ELR (cell line): ENCODE data around the gene PPP1R15B.

Source experiments
- DNase-seq: peaks from one replicate; pipeline ENCODE4 v3.0.0-alpha.2; 2015; ENCODE audit warnings: low read depth

PPP1R15B gene

DNA sequence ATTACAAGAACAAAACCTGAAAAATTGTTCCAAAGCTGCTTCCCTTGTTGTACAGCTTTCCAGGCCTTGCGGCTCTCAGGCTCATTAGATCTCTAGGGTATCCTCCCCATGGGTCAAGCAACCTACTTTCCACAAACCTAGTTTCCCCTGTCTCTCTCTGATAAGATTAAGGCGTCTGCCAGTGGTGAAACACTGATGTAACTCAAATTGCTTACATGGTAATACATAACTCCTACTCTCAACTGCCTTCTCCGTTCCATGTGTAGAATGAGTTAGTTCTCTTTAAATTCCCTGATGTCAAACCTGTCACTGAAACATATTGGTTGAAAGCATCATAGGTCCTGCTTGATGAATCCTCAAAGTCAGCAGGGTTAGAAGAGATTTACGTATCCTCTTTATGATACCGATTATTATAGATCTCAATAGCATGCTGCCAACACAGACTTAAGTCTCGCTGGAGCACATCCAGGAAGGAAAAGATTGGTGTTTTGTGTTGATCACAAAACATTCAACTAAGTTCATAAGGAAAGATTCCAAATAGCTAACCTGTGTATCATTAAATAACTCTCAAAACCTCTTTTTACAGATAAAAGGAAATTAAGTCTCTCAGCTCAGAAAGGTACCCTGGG, 10.6 kb downstream of the PPP1R15B start:
- no peak for DNase-seq

DNA sequence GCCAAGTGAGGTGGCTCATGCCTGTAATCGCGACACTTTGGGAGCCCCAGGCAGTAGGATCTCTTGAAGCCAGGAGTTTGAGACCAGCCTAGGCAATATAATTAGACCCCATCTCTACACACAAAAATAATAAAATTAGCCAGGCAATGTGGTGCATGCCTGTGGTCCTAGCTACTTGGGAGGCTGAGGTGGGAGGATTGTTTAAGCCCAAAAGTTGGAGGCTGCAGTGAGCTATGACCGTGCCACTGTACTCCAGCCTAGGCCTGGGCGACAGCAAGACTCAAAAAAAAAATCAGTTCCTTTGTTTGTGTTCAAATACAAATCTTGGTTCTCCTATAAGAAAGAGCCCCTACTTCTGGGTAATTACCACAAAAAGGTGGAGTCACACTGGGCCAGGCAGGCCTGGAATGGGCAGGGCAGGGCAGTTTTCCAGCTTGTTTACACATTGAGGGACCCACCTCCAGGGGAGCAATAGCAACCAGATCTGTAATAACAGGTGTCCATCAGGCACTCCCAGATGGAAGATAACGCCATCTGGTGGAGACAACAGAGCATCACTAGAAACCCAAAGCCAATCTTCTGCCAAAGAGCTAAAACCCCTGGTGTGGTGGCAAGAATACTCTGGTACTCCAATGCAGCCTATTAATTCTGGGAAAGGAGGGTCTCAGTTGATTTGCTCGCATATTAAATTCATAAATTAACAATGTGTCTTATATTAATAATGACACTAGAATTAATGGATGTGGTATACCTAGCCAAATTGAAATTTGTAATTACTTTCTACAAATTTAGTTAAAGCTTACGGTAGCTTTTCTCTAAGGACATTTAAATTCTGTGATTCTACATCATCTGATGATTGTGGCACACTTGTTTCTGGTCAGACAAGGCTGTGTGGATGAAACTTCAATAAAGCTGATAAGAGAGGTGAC, 13.2 kb downstream of the PPP1R15B start:
- peak; percentile 85 for DNase-seq

DNA sequence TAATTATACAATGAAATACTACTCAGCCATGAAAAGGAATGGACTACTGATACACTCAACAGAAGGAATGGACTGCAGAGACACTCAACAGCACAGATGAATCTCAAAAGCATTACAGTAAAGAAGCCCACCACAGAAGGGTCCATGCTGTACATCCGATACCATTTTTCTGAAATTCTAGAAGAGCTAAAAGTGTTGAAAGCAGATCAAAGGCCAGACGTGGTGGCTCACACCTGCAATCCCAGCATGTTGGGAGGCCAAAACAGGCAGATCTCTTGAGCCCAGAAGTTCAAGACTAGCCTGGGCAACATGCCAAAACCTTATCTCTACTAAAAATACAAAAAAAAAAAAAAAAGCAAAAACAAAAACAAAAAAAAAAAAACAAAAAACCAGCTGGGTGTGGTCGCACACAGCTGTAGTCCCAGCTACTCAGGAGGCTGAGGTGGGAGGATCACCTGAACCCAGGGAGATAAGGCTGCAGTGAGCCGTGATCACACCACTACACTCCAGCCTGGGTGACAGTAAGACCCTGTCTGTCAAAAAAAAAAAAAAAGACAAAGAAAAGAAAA, 15.5 kb downstream of the PPP1R15B start:
- DNase-seq, result no peak

DNA sequence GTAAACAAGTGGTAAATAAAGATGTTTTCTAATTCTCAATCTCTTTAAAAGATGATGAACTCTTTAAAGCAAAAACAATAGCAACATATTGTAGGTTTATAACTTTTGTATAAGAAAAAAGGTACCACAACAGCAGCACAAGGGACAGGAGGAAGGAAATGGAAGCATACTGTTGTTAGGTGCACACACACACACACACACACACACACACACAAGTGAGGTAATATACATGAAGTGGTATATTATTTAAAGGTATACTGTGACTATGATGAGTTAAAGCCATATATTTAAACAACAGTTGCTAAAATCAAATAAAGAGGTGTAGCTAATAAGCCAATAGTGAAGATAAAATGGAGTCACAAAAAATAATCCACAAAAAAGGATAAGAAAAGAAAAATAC, 20.0 kb downstream of the PPP1R15B start:
- DNase-seq, result no peak

DNA sequence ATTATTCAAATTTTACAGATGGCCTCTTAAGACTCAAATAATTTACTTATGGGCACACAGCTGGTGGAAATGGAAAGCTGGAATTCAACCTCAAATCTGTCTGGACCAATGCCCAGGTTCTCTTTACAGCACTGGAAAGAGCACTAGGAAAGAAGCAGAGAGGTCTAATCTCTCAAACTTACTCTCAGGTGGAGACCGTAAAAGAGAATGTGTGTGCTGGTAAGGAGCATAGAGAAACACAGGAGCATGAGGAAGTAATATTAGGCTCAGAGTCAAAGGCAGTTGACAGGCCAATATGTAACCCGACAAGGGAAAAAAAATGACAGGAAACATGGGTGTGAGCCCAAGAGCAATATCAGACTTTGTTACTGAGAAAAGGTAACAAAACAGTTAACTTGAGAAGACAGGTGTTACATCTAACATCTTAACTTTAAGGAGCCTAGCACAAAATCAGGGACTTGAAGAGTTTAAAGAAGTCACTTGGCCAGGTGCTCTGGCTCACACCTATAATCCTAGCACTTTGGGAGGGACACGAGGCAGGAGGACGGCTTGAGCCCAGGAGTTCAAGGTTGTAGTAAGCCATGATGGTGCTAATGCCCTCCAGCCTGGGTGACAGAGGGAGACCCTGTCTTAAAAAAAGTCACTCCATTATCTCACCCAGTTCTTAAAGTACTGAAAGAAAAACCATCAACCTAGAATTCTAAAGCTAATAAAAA, 20.7 kb downstream of the PPP1R15B start:
- no peak for DNase-seq

DNA sequence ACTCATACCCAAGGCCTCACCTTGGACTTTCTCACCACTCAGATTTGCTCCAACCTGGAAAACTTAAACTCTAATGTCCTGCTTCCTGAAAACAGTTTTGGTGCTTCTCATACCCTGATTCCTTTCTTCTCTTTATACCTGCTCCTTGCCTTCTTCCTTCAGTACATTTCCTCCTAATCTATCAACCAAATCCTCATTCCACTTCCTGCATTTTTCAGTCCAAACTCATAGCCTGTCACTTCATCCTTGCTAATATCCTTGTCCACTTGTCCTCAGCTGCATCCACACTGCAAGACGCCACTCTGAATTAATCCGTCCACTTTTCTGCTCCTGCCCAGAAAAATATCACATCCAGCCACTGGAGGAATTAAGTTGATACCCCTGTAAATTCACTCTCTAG, 25.9 kb downstream of the PPP1R15B start:
- DNase-seq, result no peak

DNA sequence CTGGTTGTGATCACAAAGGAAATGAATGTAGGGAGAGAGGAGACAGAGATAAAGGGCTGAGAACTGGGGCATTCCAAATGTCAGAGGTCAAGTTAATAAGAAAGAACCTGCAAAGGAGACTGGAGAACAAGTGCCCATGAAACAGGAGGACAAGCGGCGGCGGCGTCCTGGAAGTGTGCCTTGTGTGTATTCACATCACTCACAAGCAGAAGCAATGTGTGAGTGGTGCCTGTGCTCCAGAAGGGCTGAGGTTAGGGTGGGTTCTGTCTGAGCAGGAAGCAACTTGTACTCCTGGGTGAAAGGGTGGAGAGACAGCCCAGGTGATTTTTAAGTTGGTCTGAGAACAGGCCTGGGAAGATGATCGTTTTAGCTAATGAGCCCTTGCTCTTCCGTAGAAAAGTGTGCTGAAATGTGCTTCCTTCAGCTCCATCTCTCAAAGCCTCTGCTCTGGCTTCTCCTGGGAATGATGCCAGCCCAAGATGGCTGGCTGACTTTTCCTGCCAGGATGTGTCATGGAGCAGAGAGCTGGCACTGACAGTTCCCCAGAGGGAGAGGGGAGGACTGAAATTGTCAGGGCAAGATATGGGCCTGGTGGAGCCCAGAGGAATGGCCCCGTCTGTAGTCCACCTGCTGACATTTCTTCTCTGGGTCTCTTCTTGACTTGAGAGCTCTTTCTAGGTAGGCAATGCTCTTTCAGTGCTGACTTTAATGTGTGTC, 26.8 kb downstream of the PPP1R15B start:
- peak; percentile 30 for DNase-seq

DNA sequence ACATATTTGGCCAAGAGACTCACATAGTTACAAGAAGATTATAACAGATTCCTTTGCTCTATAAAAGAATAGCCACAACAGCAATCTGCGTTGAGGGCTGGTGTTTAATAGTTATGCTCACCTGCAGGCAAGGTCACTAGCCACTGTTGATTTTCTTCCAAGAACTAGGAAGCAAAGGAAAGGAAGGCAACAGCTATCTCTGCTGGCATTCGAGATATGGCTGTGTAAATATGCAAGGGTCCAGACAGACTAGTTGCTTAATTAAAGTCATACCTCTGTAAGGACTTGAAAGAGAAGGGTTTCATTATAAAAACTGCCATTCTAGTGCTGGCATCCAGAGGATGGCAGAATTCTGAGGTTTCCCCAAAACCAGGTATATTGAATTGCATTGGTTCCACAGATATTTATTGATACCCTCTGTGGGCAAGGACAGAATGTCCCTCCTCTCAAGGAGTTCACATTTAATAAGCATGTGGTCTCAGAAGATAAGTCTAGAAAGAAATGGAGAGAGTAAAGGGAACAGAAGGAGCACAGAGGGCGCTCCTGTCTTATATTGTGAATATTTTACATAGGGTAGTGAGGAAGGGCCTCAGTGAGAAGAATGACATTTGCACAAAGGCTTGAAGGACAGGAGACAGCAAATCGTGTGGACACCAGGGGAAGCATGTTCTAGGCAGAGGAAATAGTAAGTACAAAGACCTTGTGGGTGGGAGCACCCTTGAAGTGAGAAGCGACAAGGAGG, 28.3 kb downstream of the PPP1R15B start:
- DNase-seq, result no peak

DNA sequence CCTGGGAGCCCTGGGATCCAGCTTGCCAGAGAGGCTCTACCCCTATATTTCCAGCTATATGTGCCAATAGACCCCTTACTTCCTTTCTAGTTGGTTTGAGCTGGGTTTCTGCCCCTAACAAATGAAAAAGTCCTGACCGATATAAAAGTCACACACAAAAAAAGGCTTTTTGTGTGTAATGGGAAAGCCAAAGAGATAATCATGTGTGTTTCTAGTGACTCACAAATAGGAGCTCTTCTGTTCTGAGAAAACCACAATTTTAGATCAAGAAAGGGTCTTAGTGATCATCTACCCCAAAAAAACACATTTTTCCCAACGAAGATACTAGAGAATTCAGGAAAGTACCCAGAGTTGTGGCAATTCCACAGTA, 28.9 kb downstream of the PPP1R15B start:
- DNase-seq, result no peak

DNA sequence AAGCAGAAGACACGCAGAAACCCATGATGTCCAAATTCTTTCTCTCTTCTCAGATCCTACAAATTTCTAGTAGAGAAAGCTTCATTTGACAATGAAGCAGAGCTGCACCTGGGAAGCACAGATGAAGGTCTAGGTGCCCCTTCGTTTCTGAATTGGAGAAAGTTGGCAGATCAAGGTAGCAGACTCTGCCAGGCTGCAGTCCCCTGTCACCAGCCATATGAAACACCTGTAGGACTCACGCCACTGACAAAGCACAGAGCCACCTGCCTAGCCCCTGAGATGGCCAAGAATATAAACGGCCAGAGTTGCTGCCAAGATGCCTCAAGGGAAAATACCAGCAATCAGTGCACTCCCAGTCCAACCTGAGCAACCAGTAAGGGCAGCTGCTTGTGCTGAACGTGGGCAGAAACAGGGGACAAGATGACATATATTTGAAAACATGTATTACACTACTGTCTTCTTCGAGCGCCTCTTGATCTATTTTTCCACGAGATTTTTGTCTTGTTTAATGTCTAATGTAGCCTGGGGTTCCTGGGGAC, 31.3 kb downstream of the PPP1R15B start:
- DNase-seq, result no peak

DNA sequence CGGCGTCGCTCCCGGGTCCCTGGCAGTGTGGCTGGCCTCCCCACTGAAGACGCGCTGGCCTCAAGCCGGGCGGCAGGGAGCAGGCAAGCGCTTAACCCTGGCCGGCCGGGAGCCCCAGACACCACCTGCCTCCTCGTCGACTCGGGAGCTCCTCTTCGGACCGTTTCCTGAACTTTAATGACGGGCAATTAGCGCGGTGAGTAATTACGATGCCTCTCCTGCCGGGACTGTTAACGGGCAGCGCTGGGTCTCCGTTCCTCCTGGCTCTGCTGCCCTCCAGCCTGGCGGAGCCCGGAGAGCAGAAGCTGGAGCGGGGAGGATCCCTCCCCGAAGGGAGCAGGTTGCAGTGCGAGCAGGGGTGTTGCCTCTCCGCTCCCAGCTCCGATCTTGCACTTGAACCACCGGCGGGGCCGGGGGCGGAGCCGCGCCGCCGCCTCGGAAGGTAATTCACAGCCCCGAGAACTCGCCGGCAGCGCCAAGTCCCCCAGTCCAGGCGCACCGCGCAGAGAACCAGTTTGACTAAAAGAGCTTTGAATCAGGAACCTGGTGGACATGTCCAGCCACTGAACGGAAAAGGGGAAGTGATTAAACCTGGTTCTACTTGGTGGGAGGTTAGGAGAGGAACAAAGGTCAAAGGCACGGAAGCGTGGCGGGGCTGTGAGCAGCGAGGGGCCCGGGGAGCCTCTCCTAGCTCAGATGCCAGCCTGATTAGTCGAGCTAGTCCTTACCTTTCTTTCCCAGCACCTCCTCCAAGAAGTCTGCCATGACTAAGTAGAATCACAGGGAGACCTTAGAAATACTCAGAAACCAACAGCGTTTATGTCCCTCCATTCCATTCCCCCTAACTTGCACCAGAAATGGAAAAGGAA, 33.6 kb downstream of the PPP1R15B start:
- DNase-seq, result peak; percentile 46

DNA sequence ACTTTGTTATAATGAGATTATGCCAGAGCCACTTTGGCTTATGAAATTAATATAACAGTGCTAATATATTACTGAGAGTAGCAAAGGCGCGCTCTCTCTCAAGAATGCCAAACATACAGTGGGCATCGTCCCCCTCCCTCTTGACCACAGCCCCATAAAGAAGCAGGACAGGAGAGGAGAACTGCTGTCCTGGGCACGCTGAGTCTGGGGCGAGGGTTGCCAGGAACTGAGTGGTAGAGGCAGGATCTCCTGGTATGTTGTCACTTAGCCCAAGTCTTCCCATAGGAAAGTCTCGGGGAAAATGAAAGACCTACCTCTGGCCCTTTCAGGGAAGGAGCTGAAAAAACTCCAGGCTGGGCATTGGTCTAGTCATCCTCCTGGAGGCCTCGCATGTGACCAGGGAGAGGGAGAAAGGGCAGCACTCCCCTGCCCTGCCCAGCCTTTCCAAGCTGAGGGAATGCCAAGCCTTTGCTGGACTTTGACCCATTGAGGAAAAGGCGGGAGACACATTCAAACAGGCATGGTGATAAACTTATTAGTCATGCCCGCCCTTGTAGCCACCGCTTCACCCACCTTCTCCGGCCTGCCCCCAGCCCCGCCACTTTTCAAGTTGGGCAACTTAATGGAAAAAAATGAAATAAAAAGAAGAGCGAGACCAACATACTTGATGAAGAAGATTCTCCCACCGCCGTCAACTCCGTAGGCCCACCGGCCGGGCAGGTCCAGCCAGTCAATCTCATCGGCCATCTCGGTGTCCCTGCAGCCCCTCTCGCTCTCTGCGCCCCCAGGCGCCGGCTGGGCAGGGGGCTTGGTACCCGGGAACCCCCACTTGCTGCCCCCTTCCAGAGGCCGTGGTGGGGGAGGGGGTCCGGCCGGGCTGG, 34.5 kb downstream of the PPP1R15B start:
- no peak for DNase-seq

DNA sequence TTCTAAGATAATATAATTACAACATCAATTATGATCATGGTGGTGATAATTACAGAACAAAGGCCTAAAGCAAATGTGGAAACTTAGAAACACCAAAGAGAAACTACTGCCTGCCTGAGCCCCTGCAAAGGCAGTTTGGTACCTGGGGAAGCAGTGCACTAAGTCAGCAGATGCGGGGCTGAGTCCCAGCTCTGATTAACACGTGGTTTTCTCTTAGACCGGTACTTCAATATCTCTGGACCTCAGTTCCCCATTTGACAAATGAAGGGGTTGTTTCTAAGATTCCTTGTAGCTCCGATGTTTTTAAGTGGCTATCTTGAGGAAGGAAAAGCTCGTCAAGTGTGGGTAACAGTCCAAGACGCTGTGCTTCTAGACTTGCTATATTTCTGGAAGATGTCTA, 35.2 kb downstream of the PPP1R15B start:
- DNase-seq, result no peak

DNA sequence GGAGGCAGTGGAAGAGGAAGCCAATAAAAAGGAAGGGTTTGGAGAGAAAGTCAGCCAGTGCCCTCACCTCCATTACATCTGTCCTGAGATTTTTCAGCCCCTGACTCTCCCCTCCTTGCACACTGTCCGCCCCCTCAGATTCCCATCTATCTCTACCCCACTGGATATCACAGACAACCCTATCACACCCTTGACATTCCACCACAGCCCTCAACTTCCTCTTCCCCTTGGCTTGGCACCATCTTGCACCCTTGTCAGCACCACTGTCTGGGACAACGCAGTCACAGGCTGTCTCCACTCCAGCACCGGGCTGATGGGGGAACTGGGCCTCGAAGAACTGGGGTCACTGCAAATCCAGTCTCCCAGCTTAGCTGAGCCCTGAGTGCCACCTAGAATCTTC, 37.7 kb downstream of the PPP1R15B start:
- no peak for DNase-seq

DNA sequence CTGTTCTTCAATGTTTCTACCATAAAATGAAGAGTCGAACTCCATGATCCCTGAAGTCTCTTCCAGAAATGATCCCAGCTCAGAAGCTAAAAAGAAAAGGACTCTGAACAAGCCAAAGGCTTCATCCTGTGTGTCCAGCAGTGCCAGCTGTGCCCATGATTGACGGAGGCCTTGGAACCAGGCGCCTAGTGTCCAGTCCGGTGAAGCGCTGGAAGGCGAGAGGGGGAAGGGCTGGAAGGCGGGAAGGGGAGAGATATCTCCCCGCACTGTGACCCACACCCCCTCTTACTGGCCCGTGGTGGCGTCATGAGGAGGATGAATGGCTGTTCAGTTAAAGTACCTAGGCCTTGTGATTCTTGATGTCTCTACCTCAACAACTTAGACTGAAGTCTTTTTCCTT, 41.4 kb downstream of the PPP1R15B start:
- DNase-seq, result no peak

DNA sequence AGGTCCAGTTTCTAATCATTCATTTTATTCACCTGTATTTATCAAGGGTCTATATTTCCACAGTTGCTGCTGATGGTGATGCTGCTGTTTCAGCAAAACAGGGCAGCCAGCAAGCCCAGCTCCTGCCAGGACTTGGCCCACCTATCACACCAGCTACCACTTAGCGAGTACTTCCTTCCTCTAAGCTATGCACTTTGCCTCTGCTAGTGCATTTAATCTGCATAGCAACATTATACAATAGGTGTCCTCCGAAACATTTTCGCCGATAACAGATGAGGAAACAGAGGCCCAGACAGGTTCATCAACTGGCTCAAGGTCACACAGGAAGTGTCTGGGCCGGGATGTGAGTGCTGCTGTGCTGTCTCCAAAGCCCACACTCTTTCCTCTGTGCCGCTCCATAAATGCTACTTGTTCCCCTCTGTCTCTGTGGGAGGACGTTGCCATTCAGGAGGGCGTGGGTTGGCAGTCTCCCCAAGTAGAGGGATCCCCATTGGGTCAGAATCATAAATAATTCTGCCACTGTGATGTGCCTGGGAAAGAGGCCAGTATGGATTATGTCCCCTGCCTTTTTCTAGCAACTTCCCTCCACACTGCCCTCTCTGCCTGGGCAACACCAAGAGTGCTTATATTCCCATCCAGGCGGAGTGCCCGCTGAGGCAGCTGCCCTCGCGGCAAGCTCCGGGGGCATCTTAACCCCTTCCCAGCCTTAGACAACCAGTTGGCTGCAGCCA, 42.5 kb downstream of the PPP1R15B start:
- DNase-seq, result no peak

DNA sequence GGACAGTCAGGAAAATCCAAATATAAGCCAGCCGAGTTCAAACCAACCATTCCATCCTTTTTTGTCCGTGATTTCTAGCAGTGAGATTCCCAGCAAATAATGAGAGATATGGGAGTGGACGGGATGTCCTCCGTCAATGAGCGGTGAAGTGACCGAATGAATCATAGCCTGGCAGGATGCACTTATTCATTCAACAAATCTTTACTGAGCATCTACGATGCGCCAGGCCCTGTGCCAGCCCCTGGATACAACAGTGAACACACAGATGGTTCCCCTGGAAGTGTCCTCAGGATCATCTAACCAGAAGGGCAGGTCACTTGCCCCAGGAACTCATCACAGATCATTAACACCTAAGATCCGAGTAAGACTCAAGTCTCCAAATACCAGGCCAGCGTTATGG, 43.7 kb downstream of the PPP1R15B start:
- peak; percentile 49 for DNase-seq

DNA sequence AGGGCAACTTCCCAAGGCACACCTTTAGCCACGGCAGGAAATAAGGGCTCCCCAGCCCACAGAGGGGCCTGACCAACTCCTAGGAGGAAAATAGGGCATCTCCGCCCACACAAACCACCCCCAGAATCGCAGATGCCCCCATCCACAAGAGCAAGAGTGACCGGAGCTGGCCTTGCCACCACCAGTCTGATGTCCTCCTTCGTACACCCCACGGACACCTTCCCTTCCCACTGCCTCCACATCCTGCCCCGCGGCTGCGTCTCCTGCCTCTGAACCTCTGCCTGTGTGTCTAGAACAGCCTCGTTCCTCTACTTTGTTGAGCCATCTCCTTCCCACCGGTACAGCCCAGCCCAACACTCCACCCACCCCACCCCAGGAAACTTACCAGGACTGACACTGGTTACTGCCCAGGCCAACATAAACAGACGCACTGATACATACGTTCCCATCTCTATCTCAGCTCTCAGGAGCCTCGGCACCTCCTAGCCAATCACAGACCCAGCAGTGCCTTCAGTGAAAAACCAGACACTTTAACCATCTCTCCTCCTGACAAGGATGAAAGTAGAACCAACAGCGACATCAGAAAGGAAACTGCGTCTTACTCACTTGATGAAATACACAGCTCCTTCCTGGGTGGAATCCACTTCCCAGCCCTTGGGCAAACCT, 44.3 kb downstream of the PPP1R15B start:
- DNase-seq, result peak; percentile 42
